K562 (cell line): ENCODE measurements around the gene WBP1L. TPM values are rescaled to one million over a fixed set of nuclear protein-coding genes. Genes with fewer than 3 reads are reported as not detected.

ENCODE experiments used
- ATF2 ChIP-seq: sonication (generic); formaldehyde crosslinking; IDR thresholded peaks from 2 replicates; pipeline ENCODE4 v1.8.1; 2022; ENCODE audit warnings: missing genetic modification reagents
- EHMT2 ChIP-seq: fragments of 450-650 bp; IDR thresholded peaks from 2 replicates; pipeline ENCODE4 v1.6.1; 2018; ENCODE audit warnings: antibody characterized with exemption
- GTF2A2 ChIP-seq: IDR thresholded peaks from 2 replicates; pipeline ENCODE4 v1.6.1; 2016; ENCODE audit warnings: mild to moderate bottlenecking, missing genetic modification characterization, missing compliant biosample characterization
- IRF2 ChIP-seq: sonication (generic); formaldehyde crosslinking; IDR thresholded peaks from 2 replicates; pipeline ENCODE4 v1.8.1; 2022; ENCODE audit warnings: mild to moderate bottlenecking, missing genetic modification reagents
- MYBL2 ChIP-seq, 2 experiments: fragments of 450-650 bp in 1 of 2; sonication (generic) in 1 of 2; formaldehyde crosslinking in 1 of 2; IDR thresholded peaks; 2 replicates each; pipeline versions ENCODE4 v1.6.1 to v1.8.1; 2017 to 2022; ENCODE audit warnings: borderline replicate concordance in 1 of 2, inconsistent platforms in 1 of 2, low read depth in 1 of 2, mild to moderate bottlenecking in 1 of 2, missing genetic modification reagents in 1 of 2, moderate library complexity in 1 of 2
- NBN ChIP-seq: fragments of 450-650 bp; IDR thresholded peaks from 2 replicates; pipeline ENCODE4 v1.6.1; 2016; ENCODE audit warnings: low read depth, mild to moderate bottlenecking
- NR4A1 ChIP-seq, 2 experiments: fragments of 250-450 bp in 1 of 2; fragments of 450-650 bp in 1 of 2; sonication (Bioruptor Pico) in 1 of 2; IDR thresholded peaks; 2 replicates each; pipeline versions ENCODE4 v1.4.0 to v1.6.1; 2016 to 2020; ENCODE audit warnings: mild to moderate bottlenecking in 2 of 2, missing compliant biosample characterization in 1 of 2, missing genetic modification characterization in 1 of 2, moderate library complexity in 1 of 2
- PATZ1 ChIP-seq: fragments of 250-450 bp; sonication (Bioruptor Pico); IDR thresholded peaks from 2 replicates; pipeline ENCODE4 v1.5.0; 2020; ENCODE audit warnings: mild to moderate bottlenecking, borderline replicate concordance
- PHF20 ChIP-seq: fragments of 450-650 bp; IDR thresholded peaks from 2 replicates; pipeline ENCODE4 v1.6.1; 2018; ENCODE audit not compliant: partially characterized antibody
- POLR2B ChIP-seq: fragments of 450-650 bp; IDR thresholded peaks from 2 replicates; pipeline ENCODE4 v1.6.1; 2018; ENCODE audit warnings: low read depth; ENCODE audit not compliant: partially characterized antibody
- RBM25 ChIP-seq: fragments of 200-400 bp; formaldehyde crosslinking; IDR thresholded peaks from 2 replicates; pipeline ENCODE4 v1.6.1; 2018; ENCODE audit warnings: low read length, low read depth, moderate library complexity; ENCODE audit not compliant: severe bottlenecking
- TEAD2 ChIP-seq: fragments of 450-650 bp; IDR thresholded peaks from 2 replicates; pipeline ENCODE4 v1.6.1; 2016; ENCODE audit warnings: missing genetic modification characterization, control low read depth, missing compliant biosample characterization
- TEAD4 ChIP-seq, 2 experiments: sonication (generic) in 1 of 2; formaldehyde crosslinking in 1 of 2; IDR thresholded peaks; 2 replicates each; pipeline versions ENCODE4 v1.6.1 to v1.8.0; 2012 to 2022; ENCODE audit warnings: borderline replicate concordance in 1 of 2, inconsistent platforms in 1 of 2, low read length in 1 of 2, mild to moderate bottlenecking in 1 of 2, missing genetic modification reagents in 1 of 2
- TRIM24 ChIP-seq, 2 experiments: fragments of 450-650 bp; IDR thresholded peaks; 2 replicates each; pipeline ENCODE4 v1.6.1; 2016
- ZNF253 ChIP-seq: fragments of 250-450 bp; sonication (Bioruptor Pico); conservative IDR thresholded peaks from 2 replicates; pipeline ENCODE4 v1.6.1; 2021; ENCODE audit warnings: mild to moderate bottlenecking
- ZNF311 ChIP-seq: fragments of 250-450 bp; sonication (Bioruptor Pico); IDR thresholded peaks from 2 replicates; pipeline ENCODE4 v1.4.0; 2020; ENCODE audit warnings: mild to moderate bottlenecking, moderate library complexity
- ZNF398 ChIP-seq: fragments of 250-450 bp; sonication (Bioruptor Pico); IDR thresholded peaks from 2 replicates; pipeline ENCODE4 v1.8.0; 2021; ENCODE audit warnings: moderate library complexity, mild to moderate bottlenecking, inconsistent platforms
- ZNF586 ChIP-seq: fragments of 450-650 bp; formaldehyde crosslinking; conservative IDR thresholded peaks from 2 replicates; pipeline ENCODE4 v1.4.0; 2020; ENCODE audit warnings: mild to moderate bottlenecking, moderate library complexity
- ZNF639 ChIP-seq, 2 experiments: fragments of 200-800 bp in 1 of 2; sonication (Bioruptor generic) in 1 of 2; sonication (generic) in 1 of 2; formaldehyde crosslinking in 1 of 2; IDR thresholded peaks in 1 of 2; conservative IDR thresholded peaks in 1 of 2; 2 replicates each; pipeline versions ENCODE4 v1.5.0 to v1.6.1; 2016 to 2020; ENCODE audit warnings: missing compliant biosample characterization in 1 of 2, missing genetic modification characterization in 1 of 2, missing genetic modification reagents in 1 of 2
- polyA plus RNA-seq, 8 experiments: library from polyadenylated mRNA; depleted of rRNA in 4 of 8; stranded (reverse) in 5 of 8; unstranded in 3 of 8; fragments of >200 nt; fragmentation: Nextera tagmentation in 2 of 8; fragmentation: Illumina TruSeq in 1 of 8; extraction: Ambion mirVana in 2 of 8; extraction: Trizol in 1 of 8; gene quantifications; 2 replicates each; pipeline versions ENCODE4 v1.2.1 to v1.2.3, GENCODE V29; 2011 to 2014; ENCODE audit warnings: inconsistent platforms in 1 of 8, missing spikeins in 1 of 8
- total RNA-seq, 7 experiments: library from RNA; depleted of rRNA in 6 of 7; stranded (reverse); fragments of >200 nt in 6 of 7; fragmentation: Illumina TruSeq in 2 of 7; extraction: Trizol in 2 of 7; gene quantifications; 2 replicates each; pipeline versions ENCODE4 v1.2.1 to v1.2.3, GENCODE V29; 2011 to 2021; ENCODE audit warnings: low replicate concordance in 1 of 7

Gene WBP1L
- total and polyA plus RNA-seq, 9 of the 15 experiments (the other 6 are each of a cell fraction or from before 2014, with no cell fraction given), result 3.2 to 14.4 (median 11.3) TPM

- TF ChIP-seq PATZ1 (CRISPR knock-in tag) (no peak), RBM25 (no peak), TEAD4 (IDR thresholded peaks at IDR 0.05; ENCODE audit: low read length) (no peak), TEAD4 (CRISPR knock-in tag; IDR thresholded peaks at IDR 0.05; ENCODE audit: borderline replicate concordance) (no peak), ZNF398 (no peak), ZNF253 (CRISPR knock-in tag) (no peak), TEAD2 (tag) (0 out of 2 replicates have a peak, but pooled peaks have one; percentile 17), NR4A1 (CRISPR knock-in tag; IDR thresholded peaks at IDR 0.05) (no peak), NR4A1 (tag; IDR thresholded peaks at IDR 0.05) (peak; percentile 96), NBN (no peak), ZNF639 (CRISPR knock-in tag; conservative IDR thresholded peaks at IDR 0.05 in 1 of 2, IDR thresholded peaks at IDR 0.05 in 1 of 2) (peak in 1 of 2 experiments; percentile 52; a peak in 1 of 4 replicates), MYBL2 (IDR thresholded peaks at IDR 0.05; ENCODE audit: low read depth) (no peak), MYBL2 (CRISPR knock-in tag; IDR thresholded peaks at IDR 0.05; ENCODE audit: borderline replicate concordance) (no peak), ZNF311 (peak; percentile 77; the same call in 1 of the 2 replicates), IRF2 (CRISPR knock-in tag) (no peak), GTF2A2 (tag) (peak; percentile 56; the same call in 1 of the 2 replicates), ZNF586 (CRISPR knock-in tag) (no peak), PHF20 (peak; percentile 60), TRIM24 (IDR thresholded peaks at IDR 0.05) (no peak), EHMT2 (no peak), POLR2B (peak; percentile 23), ATF2 (CRISPR knock-in tag) (no peak)
Observed at GRCh38 chr10:102743078-102743587, 615 bp upstream of the WBP1L start (continued).
